GM20431 (cell line): ENCODE data around the gene OR2S2.
"Not testable (repeated sequence)": the region's sequence is repeated elsewhere in the genome, so short reads cannot be mapped to it uniquely, and the experiment has no call there.

Experiments used
- in situ Hi-C: fragments of 300-500 bp; cut with MseI, MboI; formaldehyde crosslinking; loops from one replicate; pipeline ENCODE4 v1.15.0; 2020; ENCODE audit warnings: low sequenced_read_pairs; ENCODE audit not compliant: unreplicated experiment

The OR2S2 gene

GRCh38 chr9:35958104-35958837 lies at the start of gene OR2S2:
Gene OR2S2 (minus strand): TSS chr9:35958154. CDS start chr9:35958098, 56 bp downstream.
- in situ Hi-C loops: loop anchor here (10.0 kb wide), 1 partner anchor 57 kb away; no protein-coding TSS in a partner anchor

- in situ Hi-C loops: no loop called here
Observed at GRCh38 chr9:36007316-36007708, 49.4 kb upstream of the OR2S2 start.

GRCh38 chr9:36006549-36007315 lies 48.8 kb upstream of the OR2S2 start:
- in situ Hi-C loops: no loop called here

- in situ Hi-C loops: no loop called here
Observed at GRCh38 chr9:36005891-36006290, 47.9 kb upstream of the OR2S2 start.

GRCh38 chr9:35998333-35998732 lies 40.4 kb upstream of the OR2S2 start:
- in situ Hi-C loops: no loop called here

GRCh38 chr9:35997016-35997415 lies 39.1 kb upstream of the OR2S2 start:
- in situ Hi-C loops: not testable (repeated sequence)

GRCh38 chr9:35996358-35996970 lies 38.5 kb upstream of the OR2S2 start:
- in situ Hi-C loops: no loop called here

GRCh38 chr9:35994959-35995358 lies 37.0 kb upstream of the OR2S2 start:
- in situ Hi-C loops: no loop called here

GRCh38 chr9:35993976-35994720 lies 36.2 kb upstream of the OR2S2 start:
- in situ Hi-C loops: no loop called here

GRCh38 chr9:35993136-35993535 lies 35.2 kb upstream of the OR2S2 start:
- in situ Hi-C loops: not testable (repeated sequence)

- in situ Hi-C loops: no loop called here
Observed at GRCh38 chr9:35990155-35990554, 32.2 kb upstream of the OR2S2 start.

- in situ Hi-C loops: no loop called here
Observed at GRCh38 chr9:35984021-35984420, 26.1 kb upstream of the OR2S2 start.

GRCh38 chr9:35981699-35982098 lies 23.7 kb upstream of the OR2S2 start:
- in situ Hi-C loops: no loop called here

- in situ Hi-C loops: no loop called here
Observed at GRCh38 chr9:35980289-35981011, 22.5 kb upstream of the OR2S2 start.

GRCh38 chr9:35978792-35979191 lies 20.8 kb upstream of the OR2S2 start:
- in situ Hi-C loops: no loop called here

GRCh38 chr9:35976726-35977125 lies 18.8 kb upstream of the OR2S2 start:
- in situ Hi-C loops: no loop called here

GRCh38 chr9:35974800-35975199 lies 16.8 kb upstream of the OR2S2 start:
- in situ Hi-C loops: no loop called here

GRCh38 chr9:35972093-35972492 lies 14.1 kb upstream of the OR2S2 start:
- in situ Hi-C loops: no loop called here

GRCh38 chr9:35967042-35967441 lies 9.1 kb upstream of the OR2S2 start:
- in situ Hi-C loops: no loop called here

- in situ Hi-C loops: no loop called here
Observed at GRCh38 chr9:35966433-35966832, 8.5 kb upstream of the OR2S2 start.
